Measurements from ENCODE around the gene RBCK1. TPM values are rescaled to one million over a fixed set of nuclear protein-coding genes. Genes with fewer than 3 reads are reported as not detected.

Gene RBCK1
- polyA plus RNA-seq, 6 donors from 2014 or later, result 82.4 to 105 (median 91.1) TPM

- H3K27me3 Mint-ChIP-seq, result no peaks in the 10 kb centered on the region
- ATAC-seq (ENCODE audit: low read depth in 2 of 2) (no peak), DNase-seq (no peak)
- no peak overlapping the region for H3K4me3 Mint-ChIP-seq
- peaks cover 2 to 3% (median 2%) of the 10 kb centered on the region in 3 donors for H3K4me1 Mint-ChIP-seq
- no peak overlapping the region for H3K27ac Mint-ChIP-seq
- H3K36me3 Mint-ChIP-seq, result peaks cover 0 to 16% of the 10 kb centered on the region in 2 donors
- H3K9me3 Mint-ChIP-seq, result no peaks in the 10 kb centered on the region
Observed at GRCh38 chr20:396619-397431, 11.3 kb upstream of the RBCK1 start.

- Mint-ChIP-seq H3K4me3 (no peak overlapping the region), H3K9me3 (no peaks in the 10 kb centered on the region), H3K4me1 (peaks cover 4 to 10% (median 6%) of the 10 kb centered on the region in 3 donors), H3K36me3 (peaks cover 0 to 15% of the 10 kb centered on the region in 2 donors), H3K27ac (no peak overlapping the region), H3K27me3 (no peaks in the 10 kb centered on the region)
- DNase-seq (no peak), ATAC-seq (ENCODE audit: low read depth in 2 of 2) (no peak)
Observed at GRCh38 chr20:397432-398237, 10.5 kb upstream of the RBCK1 start.

GRCh38 chr20:399182-399707 lies 8.9 kb upstream of the RBCK1 start:
- H3K9me3 Mint-ChIP-seq, result peaks cover 0 to 4% (median 0%) of the 10 kb centered on the region in 7 donors
- ATAC-seq (ENCODE audit: low read depth in 2 of 2) (no peak), DNase-seq (no peak)
- no peak overlapping the region for H3K4me3 Mint-ChIP-seq
- peaks cover 0 to 4% of the 10 kb centered on the region in 2 donors for H3K36me3 Mint-ChIP-seq
- no peak overlapping the region for H3K27ac Mint-ChIP-seq
- H3K4me1 Mint-ChIP-seq, result peaks cover 9 to 15% (median 10%) of the 10 kb centered on the region in 3 donors
- H3K27me3 Mint-ChIP-seq, result no peaks in the 10 kb centered on the region

GRCh38 chr20:400128-400453 lies 8.0 kb upstream of the RBCK1 start:
- H3K36me3 Mint-ChIP-seq, result peaks cover 0 to 4% of the 10 kb centered on the region in 2 donors
- ATAC-seq (ENCODE audit: low read depth in 2 of 2) (no peak), DNase-seq (no peak)
- H3K9me3 Mint-ChIP-seq, result peaks cover 0 to 4% (median 0%) of the 10 kb centered on the region in 7 donors
- H3K4me3 Mint-ChIP-seq, result no peak overlapping the region
- no peaks in the 10 kb centered on the region for H3K27me3 Mint-ChIP-seq
- H3K4me1 Mint-ChIP-seq, result peaks cover 9 to 15% (median 10%) of the 10 kb centered on the region in 3 donors
- H3K27ac Mint-ChIP-seq, result peak overlapping the region in 1 of 6 donors; percentile 21

GRCh38 chr20:400454-401275 lies 7.4 kb upstream of the RBCK1 start:
- DNase-seq (no peak), ATAC-seq (ENCODE audit: low read depth in 2 of 2) (no peak)
- Mint-ChIP-seq H3K36me3 (peaks cover 0 to 4% of the 10 kb centered on the region in 2 donors), H3K27ac (no peak overlapping the region), H3K9me3 (peaks cover 0 to 4% (median 0%) of the 10 kb centered on the region in 7 donors), H3K4me1 (peaks cover 9 to 15% (median 10%) of the 10 kb centered on the region in 3 donors), H3K4me3 (no peak overlapping the region), H3K27me3 (no peaks in the 10 kb centered on the region)

GRCh38 chr20:401682-402495 lies 6.2 kb upstream of the RBCK1 start:
- peaks cover 0 to 4% (median 0%) of the 10 kb centered on the region in 7 donors for H3K9me3 Mint-ChIP-seq
- no peak for DNase-seq
- H3K4me1 Mint-ChIP-seq, result peaks cover 11 to 19% (median 12%) of the 10 kb centered on the region in 3 donors
- no peak for ATAC-seq (ENCODE audit: low read depth in 2 of 2)
- H3K4me3 Mint-ChIP-seq, result peak overlapping the region in 1 of 8 donors; percentile 33
- H3K27ac Mint-ChIP-seq, result no peak overlapping the region
- peaks cover 0 to 4% of the 10 kb centered on the region in 2 donors for H3K36me3 Mint-ChIP-seq
- H3K27me3 Mint-ChIP-seq, result no peaks in the 10 kb centered on the region

- H3K27me3 Mint-ChIP-seq, result no peaks in the 10 kb centered on the region
- peaks cover 17 to 25% (median 18%) of the 10 kb centered on the region in 3 donors for H3K4me1 Mint-ChIP-seq
- H3K9me3 Mint-ChIP-seq, result peaks cover 0 to 4% (median 0%) of the 10 kb centered on the region in 7 donors
- peak overlapping the region in 1 of 8 donors; percentile 75 for H3K4me3 Mint-ChIP-seq
- H3K36me3 Mint-ChIP-seq, result peaks cover 0 to 4% of the 10 kb centered on the region in 2 donors
- H3K27ac Mint-ChIP-seq, result no peak overlapping the region
- ATAC-seq (ENCODE audit: low read depth in 2 of 2) (peak; percentile 33 to 62), DNase-seq (peak; percentile 7)
Observed at GRCh38 chr20:402496-402885, 5.6 kb upstream of the RBCK1 start.

- peaks cover 18 to 25% (median 18%) of the 10 kb centered on the region in 3 donors for H3K4me1 Mint-ChIP-seq
- peaks cover 0 to 4% (median 0%) of the 10 kb centered on the region in 7 donors for H3K9me3 Mint-ChIP-seq
- no peak for ATAC-seq (ENCODE audit: low read depth in 2 of 2)
- H3K27me3 Mint-ChIP-seq, result no peaks in the 10 kb centered on the region
- peak overlapping the region in 1 of 8 donors; percentile 75 for H3K4me3 Mint-ChIP-seq
- peaks cover 0 to 4% of the 10 kb centered on the region in 2 donors for H3K36me3 Mint-ChIP-seq
- no peak for DNase-seq
- H3K27ac Mint-ChIP-seq, result no peak overlapping the region
Observed at GRCh38 chr20:402898-403581, 5.1 kb upstream of the RBCK1 start.

GRCh38 chr20:403582-403957 lies 4.5 kb upstream of the RBCK1 start:
- Mint-ChIP-seq H3K4me1 (peaks cover 18 to 26% (median 18%) of the 10 kb centered on the region in 3 donors), H3K27ac (peak overlapping the region in 1 of 6 donors; percentile 67), H3K4me3 (peak overlapping the region in 1 of 8 donors; percentile 73), H3K36me3 (peaks cover 0 to 1% of the 10 kb centered on the region in 2 donors), H3K9me3 (peaks cover 0 to 4% (median 0%) of the 10 kb centered on the region in 7 donors), H3K27me3 (no peaks in the 10 kb centered on the region)
- no peak for DNase-seq
- no peak for ATAC-seq (ENCODE audit: low read depth in 2 of 2)

- H3K36me3 Mint-ChIP-seq, result no peaks in the 10 kb centered on the region
Observed at GRCh38 chr20:404088-404487, 4.0 kb upstream of the RBCK1 start.

GRCh38 chr20:406200-407132 lies 1.6 kb upstream of the RBCK1 start:
- peak overlapping the region; percentile 87 to 98 (median 96) for H3K4me3 Mint-ChIP-seq
- H3K36me3 Mint-ChIP-seq, result peaks cover 0 to 9% of the 10 kb centered on the region in 2 donors
- peaks cover 39 to 52% (median 43%) of the 10 kb centered on the region in 3 donors for H3K4me1 Mint-ChIP-seq
- DNase-seq, result no peak
- no peak for ATAC-seq (ENCODE audit: low read depth in 2 of 2)
- H3K27me3 Mint-ChIP-seq, result no peaks in the 10 kb centered on the region
- peak overlapping the region in 3 of 6 donors; percentile 93 to 98 (median 95) for H3K27ac Mint-ChIP-seq
- peaks cover 0 to 4% (median 0%) of the 10 kb centered on the region in 7 donors for H3K9me3 Mint-ChIP-seq

More at GRCh38 chr20:404088-404487, 4.0 kb upstream of the RBCK1 start:
- Mint-ChIP-seq H3K27ac (peak overlapping the region in 1 of 6 donors; percentile 33), H3K4me3 (peak overlapping the region in 1 of 8 donors; percentile 73), H3K9me3 (peaks cover 0 to 4% (median 0%) of the 10 kb centered on the region in 7 donors), H3K27me3 (no peaks in the 10 kb centered on the region), H3K4me1 (peaks cover 21 to 31% (median 22%) of the 10 kb centered on the region in 3 donors)
- DNase-seq, result no peak
- ATAC-seq (ENCODE audit: low read depth in 2 of 2), result no peak

All from naive B cell (primary cell).